K562 (cell line): ENCODE measurements around the gene NBDY.
"Not testable (repeated sequence)": the region's sequence is repeated elsewhere in the genome, so short reads cannot be mapped to it uniquely, and the experiment has no call there.

Experiments
- ADNP ChIP-seq: fragments of 200-800 bp; sonication (Bioruptor generic); IDR thresholded peaks from 2 replicates; pipeline ENCODE4 v1.6.1; 2016; ENCODE audit warnings: missing genetic modification characterization, missing compliant biosample characterization
- CTCF ChIP-seq, 3 experiments: IDR thresholded peaks in 2 of 3; conservative IDR thresholded peaks in 1 of 3; 2 replicates each; pipeline ENCODE4 v1.5.1; 2011 to 2012; ENCODE audit warnings: low read length in 3 of 3, mild to moderate bottlenecking in 3 of 3, control low read depth in 2 of 3, improper control_type of control experiment in 1 of 3, inconsistent platforms in 1 of 3, low read depth in 1 of 3, mixed read lengths in 1 of 3, moderate library complexity in 1 of 3; ENCODE audit not compliant: insufficient read depth in 2 of 3
- GATA2 ChIP-seq: sonication (generic); formaldehyde crosslinking; IDR thresholded peaks from 2 replicates; pipeline ENCODE4 v1.4.0; 2020; ENCODE audit warnings: mild to moderate bottlenecking, missing genetic modification reagents
- JUN ChIP-seq, 2 experiments: sonication (generic) in 1 of 2; formaldehyde crosslinking in 1 of 2; IDR thresholded peaks; 2 replicates each; pipeline versions ENCODE4 v1.6.1 to v1.8.0; 2012 to 2022; ENCODE audit warnings: borderline replicate concordance in 2 of 2, mild to moderate bottlenecking in 2 of 2, improper control_type of control experiment in 1 of 2, low read depth in 1 of 2, low read length in 1 of 2, missing genetic modification reagents in 1 of 2
- NCOA4 ChIP-seq: fragments of 450-650 bp; IDR thresholded peaks from 2 replicates; pipeline ENCODE4 v1.6.1; 2018; ENCODE audit warnings: mild to moderate bottlenecking; ENCODE audit not compliant: partially characterized antibody
- NFATC3 ChIP-seq: fragments of 450-650 bp; IDR thresholded peaks from 2 replicates; pipeline ENCODE4 v1.6.1; 2017; ENCODE audit warnings: mild to moderate bottlenecking
- PHF8 ChIP-seq: fragments of 200-600 bp; sonication (generic); IDR thresholded peaks from 2 replicates; pipeline ENCODE4 v1.6.1; 2012; ENCODE audit warnings: mixed run types, mild to moderate bottlenecking, inconsistent platforms, low read length, moderate library complexity, borderline replicate concordance
- POLR2A ChIP-seq: fragments of 450-650 bp; conservative IDR thresholded peaks from 2 replicates; pipeline ENCODE4 v1.6.1; 2016
- POLR2AphosphoS5 ChIP-seq: IDR thresholded peaks from 2 replicates; pipeline ENCODE4 v1.6.1; 2011; ENCODE audit warnings: mild to moderate bottlenecking, low read depth, low read length, moderate library complexity; ENCODE audit not compliant: control insufficient read depth, insufficient read depth
- PRPF4 ChIP-seq: fragments of 200-400 bp; formaldehyde crosslinking; IDR thresholded peaks from one replicate; pipeline ENCODE4 v1.6.1; 2017; ENCODE audit warnings: low read length, low read depth, mild to moderate bottlenecking; ENCODE audit not compliant: insufficient read depth, poor library complexity, severe bottlenecking
- SRF ChIP-seq, 2 experiments: fragments of 250-450, 450-650 bp in 1 of 2; sonication (Bioruptor Pico) in 1 of 2; sonication (generic) in 1 of 2; formaldehyde crosslinking; IDR thresholded peaks; 2 replicates each; pipeline versions ENCODE4 v1.5.0 to v1.5.1; 2020 to 2022; ENCODE audit warnings: mild to moderate bottlenecking in 1 of 2, missing genetic modification reagents in 1 of 2
- YY1 ChIP-seq, 3 experiments: IDR thresholded peaks; 2 replicates each; pipeline ENCODE4 v1.6.1; 2011; ENCODE audit warnings: low read length in 2 of 3, mild to moderate bottlenecking in 2 of 3, moderate library complexity in 2 of 3, borderline replicate concordance in 1 of 3, control low read depth in 1 of 3, low read depth in 1 of 3; ENCODE audit not compliant: insufficient read depth in 3 of 3, insufficient replicate concordance in 2 of 3, control insufficient read depth in 1 of 3, insufficient read length in 1 of 3; ENCODE audit errors: extremely low read depth in 1 of 3
- ZSCAN29 ChIP-seq: fragments of 450-650 bp; IDR thresholded peaks from 2 replicates; pipeline ENCODE4 v1.6.1; 2017

DNA sequence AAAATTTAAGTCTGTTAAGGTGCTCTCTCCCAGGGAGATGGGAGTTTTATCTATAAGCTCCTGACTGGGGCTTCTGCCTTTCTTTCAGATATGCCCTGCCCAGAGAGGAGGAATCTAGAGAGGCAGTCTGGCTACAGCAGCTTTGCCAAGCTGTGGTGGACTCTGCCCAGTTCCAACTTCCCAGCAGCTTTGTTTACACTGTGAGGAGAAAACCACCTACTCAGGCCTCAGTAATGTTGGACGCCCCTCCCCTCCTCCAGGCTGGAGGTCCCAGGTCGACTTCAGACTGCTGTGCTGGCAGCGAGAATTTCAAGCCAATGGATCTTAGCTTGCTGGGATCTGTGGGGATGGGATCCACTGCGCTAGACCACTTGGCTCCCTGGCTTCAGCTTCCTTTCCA is 24.5 kb upstream of the NBDY start:
- not testable (repeated sequence) for TF ChIP-seq SRF (CRISPR knock-in tag; IDR thresholded peaks at IDR 0.05); CTCF (IDR thresholded peaks at IDR 0.05 in 2 of 3, conservative IDR thresholded peaks at IDR 0.05 in 1 of 3; ENCODE audit: insufficient read depth in 2 of 3, low read depth in 1 of 3, low read length in 3 of 3); YY1 (IDR thresholded peaks at IDR 0.05; ENCODE audit: borderline replicate concordance in 1 of 3, control insufficient read depth in 1 of 3, extremely low read depth in 1 of 3, insufficient read depth in 3 of 3, insufficient read length in 1 of 3, insufficient replicate concordance in 2 of 3, low read depth in 1 of 3, low read length in 2 of 3); PRPF4; POLR2A; POLR2AphosphoS5; PHF8; ZSCAN29; GATA2 (CRISPR knock-in tag); JUN (IDR thresholded peaks at IDR 0.05; ENCODE audit: borderline replicate concordance, low read depth, low read length); JUN (CRISPR knock-in tag; IDR thresholded peaks at IDR 0.05; ENCODE audit: borderline replicate concordance); NCOA4; NFATC3; ADNP (tag)
